ENCODE measurements around the gene GXYLT1.

Gene GXYLT1

GRCh38 chr12:42053456-42053855 lies 91.2 kb downstream of the GXYLT1 start:
- TF ChIP-seq SIN3A (IDR thresholded peaks at IDR 0.05; ENCODE audit: borderline replicate concordance, insufficient read depth, low read length) (no peak), POLR2AphosphoS5 (IDR thresholded peaks at IDR 0.05; ENCODE audit: low read depth, low read length) (no peak), REST (IDR thresholded peaks at IDR 0.05; ENCODE audit: insufficient read depth in 1 of 2, low read depth in 2 of 2, low read length in 2 of 2) (no peak), TAF1 (IDR thresholded peaks at IDR 0.05; ENCODE audit: borderline replicate concordance, insufficient read depth, low read length) (no peak), FOXP2 (optimal IDR thresholded peaks at IDR 0.05; ENCODE audit: borderline replicate concordance, extremely low read depth, extremely low read length, insufficient read depth) (no peak)

- TF ChIP-seq REST (IDR thresholded peaks at IDR 0.05; ENCODE audit: insufficient read depth in 1 of 2, low read depth in 2 of 2, low read length in 2 of 2) (no peak), POLR2AphosphoS5 (IDR thresholded peaks at IDR 0.05; ENCODE audit: low read depth, low read length) (no peak), SIN3A (IDR thresholded peaks at IDR 0.05; ENCODE audit: borderline replicate concordance, insufficient read depth, low read length) (no peak), FOXP2 (optimal IDR thresholded peaks at IDR 0.05; ENCODE audit: borderline replicate concordance, extremely low read depth, extremely low read length, insufficient read depth) (no peak), TAF1 (IDR thresholded peaks at IDR 0.05; ENCODE audit: borderline replicate concordance, insufficient read depth, low read length) (no peak)
These were observed 105.1 kb downstream of the GXYLT1 start for GRCh38 chr12:42039577-42039976.

- TF ChIP-seq POLR2AphosphoS5 (IDR thresholded peaks at IDR 0.05; ENCODE audit: low read depth, low read length) (no peak), TAF1 (IDR thresholded peaks at IDR 0.05; ENCODE audit: borderline replicate concordance, insufficient read depth, low read length) (no peak)
These were observed 105.5 kb downstream of the GXYLT1 start for GRCh38 chr12:42039176-42039575.

DNA sequence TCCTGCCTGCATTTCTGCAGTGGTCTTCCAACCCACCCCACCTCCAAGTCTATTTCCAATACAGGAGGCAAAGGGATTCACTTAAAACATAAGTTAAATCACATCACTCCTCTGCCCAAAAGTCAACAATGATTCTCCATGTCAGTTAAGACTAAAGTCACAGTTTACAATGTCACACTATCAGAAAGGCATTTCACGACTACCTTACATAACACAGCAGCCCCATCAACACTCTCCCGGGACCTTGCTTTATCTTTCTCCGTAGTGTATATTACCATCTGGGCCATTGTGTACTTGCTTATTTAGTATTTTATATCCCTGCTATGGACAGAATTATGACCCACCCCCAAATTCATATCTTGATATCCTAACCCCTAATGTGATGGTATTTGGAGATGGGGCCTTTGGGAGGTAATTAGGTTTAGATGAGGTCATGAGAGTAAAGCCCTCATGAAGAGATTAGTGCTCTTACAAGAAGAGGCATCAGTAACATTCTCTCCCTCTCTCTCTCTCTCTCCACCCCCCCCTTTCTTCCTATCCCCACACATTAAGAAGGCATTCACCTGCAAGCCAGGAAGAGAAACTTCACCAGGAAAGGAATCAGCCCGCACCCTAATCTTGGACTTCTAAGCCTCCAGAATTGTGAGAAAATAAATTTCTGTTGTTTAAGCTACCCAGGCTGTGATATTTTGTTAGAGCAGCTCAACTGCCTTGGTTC lies 112.7 kb downstream of the GXYLT1 start:
- TF ChIP-seq SIN3A (IDR thresholded peaks at IDR 0.05; ENCODE audit: borderline replicate concordance, insufficient read depth, low read length) (no peak), POLR2AphosphoS5 (IDR thresholded peaks at IDR 0.05; ENCODE audit: low read depth, low read length) (no peak)

Measured in PFSK-1 (cell line).